ENCODE measurements around the gene RAET1L.

GRCh38 chr6:150032598-150032997 is 7.3 kb upstream of the RAET1L start:
- TF ChIP-seq, protein P1, sequence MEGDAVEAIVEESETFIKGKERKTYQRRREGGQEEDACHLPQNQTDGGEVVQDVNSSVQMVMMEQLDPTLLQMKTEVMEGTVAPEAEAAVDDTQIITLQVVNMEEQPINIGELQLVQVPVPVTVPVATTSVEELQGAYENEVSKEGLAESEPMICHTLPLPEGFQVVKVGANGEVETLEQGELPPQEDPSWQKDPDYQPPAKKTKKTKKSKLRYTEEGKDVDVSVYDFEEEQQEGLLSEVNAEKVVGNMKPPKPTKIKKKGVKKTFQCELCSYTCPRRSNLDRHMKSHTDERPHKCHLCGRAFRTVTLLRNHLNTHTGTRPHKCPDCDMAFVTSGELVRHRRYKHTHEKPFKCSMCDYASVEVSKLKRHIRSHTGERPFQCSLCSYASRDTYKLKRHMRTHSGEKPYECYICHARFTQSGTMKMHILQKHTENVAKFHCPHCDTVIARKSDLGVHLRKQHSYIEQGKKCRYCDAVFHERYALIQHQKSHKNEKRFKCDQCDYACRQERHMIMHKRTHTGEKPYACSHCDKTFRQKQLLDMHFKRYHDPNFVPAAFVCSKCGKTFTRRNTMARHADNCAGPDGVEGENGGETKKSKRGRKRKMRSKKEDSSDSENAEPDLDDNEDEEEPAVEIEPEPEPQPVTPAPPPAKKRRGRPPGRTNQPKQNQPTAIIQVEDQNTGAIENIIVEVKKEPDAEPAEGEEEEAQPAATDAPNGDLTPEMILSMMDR (conservative IDR thresholded peaks at IDR 0.05 in 1 of 2, IDR thresholded peaks at IDR 0.05 in 1 of 2; ENCODE audit: extremely low read depth in 1 of 2, insufficient read depth in 1 of 2, low read depth in 1 of 2, low read length in 2 of 2), result no peak
- no peak for TF ChIP-seq EZH2 (IDR thresholded peaks at IDR 0.05; ENCODE audit: borderline replicate concordance, low read length)

All from mammary epithelial cell (primary cell).